Cardiac fibroblast (primary cell): ENCODE data around the gene ZBTB20.

Experiments
- DNase-seq, 2 donors: peaks; one replicate each; pipeline versions ENCODE4 v3.0.0 to v3.0.0-alpha.2; 2010; ENCODE audit warnings: low read depth in 2 of 2
- H3K4me3 ChIP-seq, 2 donors: replicated peaks in 1 of 2; 1 replicate in 1 of 2; 2 replicates in 1 of 2; pipeline ENCODE4 v1.5.1; 2011; ENCODE audit warnings: low read depth in 2 of 2, low read length in 2 of 2, mild to moderate bottlenecking in 2 of 2, moderate library complexity in 1 of 2
- TF ChIP-seq, protein P1 (sequence below): IDR thresholded peaks from one replicate; pipeline ENCODE4 v1.5.1; 2011; ENCODE audit warnings: low read depth, mild to moderate bottlenecking, low read length, inconsistent platforms

Gene ZBTB20

DNA sequence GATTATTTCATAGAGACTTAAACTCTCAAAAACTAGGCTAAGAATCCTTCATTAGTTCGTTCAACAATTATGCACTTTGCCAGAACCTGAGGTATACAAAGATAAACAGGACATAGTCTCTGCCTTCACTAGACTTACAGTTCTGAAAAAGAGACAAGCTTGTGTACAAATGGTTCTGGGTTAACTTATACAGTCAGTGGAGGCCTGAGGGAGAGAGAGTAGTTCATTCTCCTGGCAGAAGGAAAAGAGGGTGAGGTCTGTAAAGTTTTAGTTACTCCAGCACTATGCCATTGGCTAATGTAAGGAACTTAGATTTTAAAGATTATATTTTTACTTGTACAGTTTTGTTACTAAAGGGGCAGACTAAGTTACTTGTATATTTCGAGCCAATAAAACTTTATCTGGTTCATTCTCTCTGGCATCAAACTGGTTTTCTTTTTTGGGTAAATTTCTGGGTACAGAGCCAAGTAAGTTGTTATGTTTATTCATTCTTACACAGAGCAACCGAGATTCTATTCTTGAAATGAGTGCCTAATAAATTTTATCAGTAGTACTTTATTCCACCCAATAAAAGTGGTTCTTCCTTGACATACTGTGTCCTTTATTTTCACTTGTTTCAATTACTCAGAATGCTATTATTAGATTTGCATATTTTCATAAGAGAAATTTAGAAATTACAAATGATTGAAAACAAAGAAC, 574.6 kb downstream of the ZBTB20 start:
- DNase-seq = no peak
- no peak overlapping the region for H3K4me3 ChIP-seq
- TF ChIP-seq, protein P1, sequence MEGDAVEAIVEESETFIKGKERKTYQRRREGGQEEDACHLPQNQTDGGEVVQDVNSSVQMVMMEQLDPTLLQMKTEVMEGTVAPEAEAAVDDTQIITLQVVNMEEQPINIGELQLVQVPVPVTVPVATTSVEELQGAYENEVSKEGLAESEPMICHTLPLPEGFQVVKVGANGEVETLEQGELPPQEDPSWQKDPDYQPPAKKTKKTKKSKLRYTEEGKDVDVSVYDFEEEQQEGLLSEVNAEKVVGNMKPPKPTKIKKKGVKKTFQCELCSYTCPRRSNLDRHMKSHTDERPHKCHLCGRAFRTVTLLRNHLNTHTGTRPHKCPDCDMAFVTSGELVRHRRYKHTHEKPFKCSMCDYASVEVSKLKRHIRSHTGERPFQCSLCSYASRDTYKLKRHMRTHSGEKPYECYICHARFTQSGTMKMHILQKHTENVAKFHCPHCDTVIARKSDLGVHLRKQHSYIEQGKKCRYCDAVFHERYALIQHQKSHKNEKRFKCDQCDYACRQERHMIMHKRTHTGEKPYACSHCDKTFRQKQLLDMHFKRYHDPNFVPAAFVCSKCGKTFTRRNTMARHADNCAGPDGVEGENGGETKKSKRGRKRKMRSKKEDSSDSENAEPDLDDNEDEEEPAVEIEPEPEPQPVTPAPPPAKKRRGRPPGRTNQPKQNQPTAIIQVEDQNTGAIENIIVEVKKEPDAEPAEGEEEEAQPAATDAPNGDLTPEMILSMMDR = no peak

DNA sequence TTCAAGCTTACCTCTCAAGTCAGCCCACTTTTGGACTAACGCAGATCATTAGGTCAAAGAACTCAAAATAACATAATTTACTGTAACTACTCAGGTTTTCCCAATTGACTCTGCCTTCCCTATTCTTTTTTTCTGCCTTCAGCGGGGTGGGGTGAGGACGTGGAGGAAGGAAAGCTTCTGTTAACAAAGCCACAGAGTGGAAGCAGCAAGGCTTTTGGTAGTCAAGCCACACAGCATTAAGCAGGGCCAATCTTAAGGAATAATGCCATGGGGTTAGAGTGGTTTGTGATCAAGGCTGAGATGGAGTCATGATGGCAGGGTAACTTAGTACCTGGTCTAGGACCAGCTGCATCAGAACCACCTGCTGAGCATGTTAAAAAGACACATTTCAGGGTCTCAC, 575.7 kb downstream of the ZBTB20 start:
- no peak for DNase-seq
- TF ChIP-seq, protein P1 = no peak

DNA sequence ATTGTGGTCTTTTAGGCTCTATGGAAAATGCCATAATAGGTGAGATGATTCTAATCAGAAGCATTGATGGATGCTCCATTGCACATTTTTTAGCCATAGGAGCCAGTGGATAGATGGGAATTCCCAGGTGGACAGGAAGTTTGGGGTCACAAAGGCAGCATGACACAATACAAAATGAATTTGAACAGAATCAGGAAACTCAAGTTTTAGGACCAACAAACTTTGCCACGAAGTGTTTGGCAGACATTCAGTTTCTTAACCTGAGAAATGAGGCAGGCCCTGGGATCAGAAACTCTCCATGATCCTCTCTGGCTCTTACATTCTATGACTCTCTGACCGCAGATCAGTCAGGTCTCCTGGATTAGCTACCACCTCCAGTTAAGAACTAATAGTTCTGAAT, 577.9 kb downstream of the ZBTB20 start:
- peak in 1 of 2 donors; percentile 26 for DNase-seq
- TF ChIP-seq, protein P1 = no peak
- H3K4me3 ChIP-seq = no peak overlapping the region

More for the DNA sequence above, 575.7 kb downstream of the ZBTB20 start:
- H3K4me3 ChIP-seq = no peak overlapping the region

DNA sequence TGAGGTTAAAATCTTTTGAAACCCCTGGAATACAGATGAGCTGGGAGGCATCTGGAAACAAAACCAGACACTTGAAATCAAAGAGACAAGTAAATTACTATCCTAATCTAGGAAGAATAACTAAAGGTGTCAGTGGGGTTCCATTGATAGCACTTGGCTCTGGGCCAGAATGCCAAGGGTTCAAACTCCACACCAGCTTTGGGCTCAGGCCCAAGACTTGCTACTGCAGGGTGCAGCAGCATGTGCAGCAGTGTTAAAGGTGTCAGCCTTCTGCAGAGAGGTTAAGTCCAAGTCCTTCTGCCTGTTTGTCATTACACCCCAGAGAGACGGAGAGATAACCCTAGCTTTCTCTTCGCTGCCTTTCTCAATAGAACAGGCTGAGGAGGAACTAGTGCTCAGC, 579.3 kb downstream of the ZBTB20 start:
- no peak overlapping the region for H3K4me3 ChIP-seq
- DNase-seq = no peak
- TF ChIP-seq, protein P1 = no peak

DNA sequence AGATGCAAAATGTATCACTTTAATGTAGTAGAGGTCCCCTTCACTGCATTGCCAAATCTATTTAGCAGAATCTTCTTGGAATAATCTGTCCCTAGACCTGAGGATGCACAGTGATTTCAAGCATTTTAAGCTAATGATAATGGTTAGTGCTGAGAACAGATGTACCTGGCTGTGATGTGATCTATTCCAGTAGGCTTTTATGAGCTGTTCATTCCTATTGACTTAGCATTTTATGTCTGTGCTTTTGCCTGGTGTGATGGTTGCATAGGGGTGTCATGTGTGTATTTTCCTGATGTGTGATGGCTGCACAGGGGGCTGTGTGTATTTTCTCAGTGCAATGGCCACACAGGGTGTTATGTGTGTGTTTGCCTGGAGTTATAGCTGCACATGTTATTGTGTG, 580.3 kb downstream of the ZBTB20 start:
- no peak overlapping the region for H3K4me3 ChIP-seq
- TF ChIP-seq, protein P1 = no peak
- no peak for DNase-seq

DNA sequence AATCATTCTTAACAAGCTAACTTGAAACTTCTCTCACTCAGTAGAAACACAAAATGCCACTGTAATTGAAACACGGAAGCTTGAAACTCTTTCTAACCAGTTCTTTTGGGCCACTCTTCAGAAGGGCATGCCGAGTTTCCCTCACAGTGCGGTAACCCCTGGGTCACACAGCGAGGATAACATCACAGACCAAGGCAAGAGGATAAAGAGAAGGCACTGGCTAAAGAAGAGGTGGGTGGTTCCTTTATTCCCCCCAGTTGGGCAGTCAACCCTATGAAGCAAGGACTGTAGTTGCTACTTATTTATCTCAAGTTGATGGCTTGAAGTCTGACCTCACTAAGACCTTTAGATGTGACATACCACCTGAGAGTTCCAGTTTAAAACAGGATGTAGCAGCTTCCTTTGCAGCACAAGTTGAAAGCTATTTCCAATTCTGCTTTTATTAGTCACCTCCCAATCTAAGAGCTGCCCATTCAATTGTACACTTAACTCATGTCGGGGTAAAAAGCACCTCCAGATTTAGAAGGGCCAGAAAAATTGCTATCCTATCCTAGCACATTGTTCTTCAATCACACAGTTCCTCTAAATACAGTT, 580.8 kb downstream of the ZBTB20 start:
- TF ChIP-seq, protein P1 = no peak
- H3K4me3 ChIP-seq = no peak overlapping the region
- peak in 1 of 2 donors; percentile 26 for DNase-seq
